ENCODE measurements around the gene SPEN.
A peak's percentile ranks its signal among the peaks of the same experiment; 100 is the strongest.

SPEN gene

GRCh38 chr1:15847100-15847892, at the start of gene SPEN (continued):
- TF ChIP-seq ZNF423 (tag by site-specific recombination; IDR thresholded peaks at IDR 0.05) (no peak), ZNF776 (tag by site-specific recombination; IDR thresholded peaks at IDR 0.05; ENCODE audit: borderline replicate concordance) (no peak), ZNF280D (tag by site-specific recombination; IDR thresholded peaks at IDR 0.05) (no peak; the same call in 1 of the 2 replicates), ZIC2 (tag by site-specific recombination; IDR thresholded peaks at IDR 0.05) (peak; percentile 61), ZNF639 (tag by site-specific recombination; IDR thresholded peaks at IDR 0.05) (peak; percentile 37; the same call in 1 of the 2 replicates), BCL6B (tag by site-specific recombination; IDR thresholded peaks at IDR 0.05) (no peak), ZNF513 (tag by site-specific recombination; IDR thresholded peaks at IDR 0.05) (no peak), ZNF664 (tag by site-specific recombination; IDR thresholded peaks at IDR 0.05) (no peak), PRDM1 (tag by site-specific recombination; IDR thresholded peaks at IDR 0.05) (no peak), ZFP37 (tag by site-specific recombination; IDR thresholded peaks at IDR 0.05) (0 out of 2 replicates have a peak, but pooled peaks have one; percentile 61), ZSCAN23 (tag by site-specific recombination; IDR thresholded peaks at IDR 0.05) (no peak), ZNF398 (tag by site-specific recombination; IDR thresholded peaks at IDR 0.05) (no peak; the same call in 1 of the 2 replicates), GFI1B (tag by site-specific recombination; IDR thresholded peaks at IDR 0.05) (no peak), ZBTB48 (tag by site-specific recombination; IDR thresholded peaks at IDR 0.05) (peak; percentile 32; the same call in 1 of the 2 replicates), SP3 (tag by site-specific recombination; IDR thresholded peaks at IDR 0.05) (peak; percentile 29; the same call in 1 of the 2 replicates), ZNF292 (tag by site-specific recombination; IDR thresholded peaks at IDR 0.05; ENCODE audit: borderline replicate concordance, low read depth) (no peak), ZNF571 (tag by site-specific recombination; IDR thresholded peaks at IDR 0.05) (no peak), REST (tag by site-specific recombination; IDR thresholded peaks at IDR 0.05) (peak; percentile 45; the same call in 1 of the 2 replicates), OSR2 (tag by site-specific recombination; IDR thresholded peaks at IDR 0.05) (no peak), AEBP2 (tag by site-specific recombination; IDR thresholded peaks at IDR 0.05; ENCODE audit: borderline replicate concordance) (no peak), ZXDB (tag by site-specific recombination; IDR thresholded peaks at IDR 0.05) (peak; percentile 80; the same call in 1 of the 2 replicates), SCRT2 (tag by site-specific recombination; IDR thresholded peaks at IDR 0.05) (no peak), TRIM28 (IDR thresholded peaks at IDR 0.05; ENCODE audit: borderline replicate concordance, low read length) (no peak)
